Measurements from ENCODE around the gene MED16. TPM values are rescaled to one million over a fixed set of nuclear protein-coding genes. Genes with fewer than 3 reads are reported as not detected.
"Not testable (repeated sequence)": the region's sequence is repeated elsewhere in the genome, so short reads cannot be mapped to it uniquely, and the experiment has no call there.

MED16 gene
- total RNA-seq, 1 experiment from 2014 or later, result 25.9 TPM

- DNase-seq (ENCODE audit: low read depth), result no peak
Observed at GRCh38 chr19:911197-912033, 18.4 kb upstream of the MED16 start.

DNA sequence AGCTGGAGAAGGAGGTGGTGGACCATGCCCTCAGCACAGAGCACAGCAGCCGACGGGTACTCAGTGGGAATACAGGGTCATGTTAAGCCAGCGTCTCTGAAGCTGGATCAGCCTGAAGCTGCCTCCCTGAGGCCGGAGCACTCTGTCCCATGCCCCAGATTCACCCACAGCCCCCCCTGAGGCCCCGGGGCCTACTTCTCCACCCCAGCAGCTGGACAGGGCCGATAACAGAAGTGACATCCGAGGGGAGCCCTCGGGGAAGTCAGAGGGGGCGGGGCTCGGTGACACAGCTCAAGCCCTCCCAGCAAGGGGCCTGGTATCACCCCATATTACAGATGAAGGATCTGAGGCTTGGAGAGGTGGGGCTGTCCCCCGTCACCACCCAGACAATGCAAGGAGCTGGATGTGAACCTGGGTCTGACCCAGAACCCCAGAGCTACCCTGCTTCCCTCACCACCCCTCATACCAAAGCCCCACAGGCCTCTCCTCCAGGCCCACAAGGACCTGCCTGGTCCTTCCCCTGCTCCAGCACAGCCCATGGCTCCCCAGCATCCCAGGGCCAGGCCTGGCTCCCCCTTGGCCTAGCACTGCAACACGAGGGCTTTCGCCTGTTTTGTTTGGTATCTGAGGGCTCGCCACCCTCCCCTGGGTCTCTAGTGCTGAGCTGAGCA is 14.3 kb upstream of the MED16 start:
- DNase-seq (ENCODE audit: low read depth), result no peak

DNA sequence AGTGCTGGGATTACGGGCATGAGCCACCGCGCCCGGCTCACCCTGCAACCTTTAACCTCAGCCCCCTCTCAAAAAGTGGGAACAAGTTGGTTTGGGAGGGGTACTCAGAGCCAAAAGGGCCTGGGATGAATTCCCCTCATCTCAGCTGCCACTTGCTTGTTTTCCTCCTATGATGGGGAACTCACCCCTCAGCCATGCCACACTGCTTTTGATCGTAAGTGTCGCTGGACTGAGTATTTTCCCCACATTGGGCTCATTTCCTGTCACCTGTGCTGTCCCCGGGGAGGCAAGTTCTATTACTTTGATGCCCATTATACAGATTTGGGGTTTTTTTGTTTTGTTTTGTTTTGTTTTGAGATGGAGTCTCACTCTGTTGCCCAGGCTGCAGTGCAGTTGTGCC is 13.5 kb upstream of the MED16 start:
- no peak for DNase-seq (ENCODE audit: low read depth)

DNA sequence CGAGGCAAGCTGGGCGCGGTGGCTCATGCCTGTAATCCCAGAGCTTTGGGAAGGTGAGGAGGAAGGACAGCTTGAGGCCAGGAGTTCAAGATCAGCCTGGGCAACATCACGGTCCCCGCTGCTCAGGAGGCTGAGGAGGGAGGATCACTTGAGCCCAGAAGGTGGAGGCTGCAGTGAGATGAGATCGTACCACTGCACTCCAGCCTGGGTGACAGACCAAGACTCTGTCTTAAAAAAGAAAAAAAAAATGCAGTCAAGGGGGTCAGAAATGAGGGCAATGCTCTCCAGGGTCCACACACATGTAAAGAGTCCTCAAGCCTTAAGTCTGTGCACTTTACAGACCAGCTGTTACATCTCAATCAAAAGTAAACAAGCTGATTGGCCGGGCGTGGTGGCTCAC is 11.6 kb upstream of the MED16 start:
- no peak for DNase-seq (ENCODE audit: low read depth)

- no peak for DNase-seq (ENCODE audit: low read depth)
Observed at GRCh38 chr19:903266-903797, 10.3 kb upstream of the MED16 start.

- no peak for DNase-seq (ENCODE audit: low read depth)
Observed at GRCh38 chr19:902446-903226, 9.6 kb upstream of the MED16 start.

DNA sequence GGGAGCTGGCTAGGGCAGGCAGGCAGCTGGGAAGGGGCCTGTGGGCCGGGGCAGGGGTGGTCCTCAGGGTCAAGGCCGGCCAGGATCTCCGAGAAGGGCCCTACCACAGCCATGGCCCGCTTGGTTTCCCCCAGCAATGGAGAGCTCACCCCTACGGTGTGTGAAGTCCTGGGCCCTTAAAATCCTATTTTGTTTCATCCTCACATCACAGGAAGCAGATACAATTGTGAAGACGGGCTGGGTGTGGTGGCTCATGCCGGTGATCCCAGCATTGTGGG is 9.0 kb upstream of the MED16 start:
- DNase-seq (ENCODE audit: low read depth), result no peak

- no peak for DNase-seq (ENCODE audit: low read depth)
Observed at GRCh38 chr19:901216-902092, 8.5 kb upstream of the MED16 start.

DNA sequence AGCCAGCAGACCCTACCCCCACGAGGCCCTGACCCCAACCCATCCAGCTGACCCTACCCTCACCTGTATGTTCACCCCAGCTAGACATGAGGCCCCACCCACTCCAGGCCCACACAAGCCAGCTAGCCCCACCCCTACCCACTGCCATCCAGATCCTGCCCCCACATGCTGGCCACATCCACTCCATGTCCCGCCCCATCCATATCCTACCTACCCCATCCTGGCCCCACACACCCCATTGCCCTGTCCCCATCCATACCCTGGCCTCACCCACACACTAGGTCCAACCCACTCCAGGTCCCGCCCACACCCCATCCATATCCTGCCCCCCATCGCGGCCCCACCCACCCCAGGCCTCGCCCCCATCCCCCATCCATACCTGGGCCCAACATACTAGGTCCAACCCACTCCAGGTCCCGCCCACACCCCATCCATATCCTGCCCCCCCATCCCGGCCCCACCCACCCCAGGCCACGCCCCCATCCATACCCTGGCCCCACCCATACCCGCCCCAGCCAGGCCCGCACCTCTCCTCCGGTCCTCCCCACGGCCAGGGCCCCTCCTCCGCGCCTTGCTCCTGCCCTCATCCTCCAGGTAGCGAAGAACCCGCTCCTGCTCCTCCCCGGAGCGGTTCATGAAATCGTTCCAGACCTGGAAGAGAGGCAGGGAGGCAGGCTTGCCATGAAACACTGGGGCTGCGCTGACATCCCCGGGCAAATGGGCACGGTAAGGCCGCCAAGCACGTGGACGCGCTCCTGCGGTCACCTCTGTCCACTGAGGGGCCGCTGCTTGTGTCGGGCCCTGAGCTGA is 7.5 kb upstream of the MED16 start:
- no peak for DNase-seq (ENCODE audit: low read depth)

GRCh38 chr19:900043-900301 is 7.0 kb upstream of the MED16 start:
- DNase-seq (ENCODE audit: low read depth), result no peak

GRCh38 chr19:899336-900042 is 6.5 kb upstream of the MED16 start:
- no peak for DNase-seq (ENCODE audit: low read depth)

- no peak for DNase-seq (ENCODE audit: low read depth)
Observed at GRCh38 chr19:898663-899062, 5.7 kb upstream of the MED16 start.

- DNase-seq (ENCODE audit: low read depth), result no peak
Observed at GRCh38 chr19:897442-898039, 4.6 kb upstream of the MED16 start.

DNA sequence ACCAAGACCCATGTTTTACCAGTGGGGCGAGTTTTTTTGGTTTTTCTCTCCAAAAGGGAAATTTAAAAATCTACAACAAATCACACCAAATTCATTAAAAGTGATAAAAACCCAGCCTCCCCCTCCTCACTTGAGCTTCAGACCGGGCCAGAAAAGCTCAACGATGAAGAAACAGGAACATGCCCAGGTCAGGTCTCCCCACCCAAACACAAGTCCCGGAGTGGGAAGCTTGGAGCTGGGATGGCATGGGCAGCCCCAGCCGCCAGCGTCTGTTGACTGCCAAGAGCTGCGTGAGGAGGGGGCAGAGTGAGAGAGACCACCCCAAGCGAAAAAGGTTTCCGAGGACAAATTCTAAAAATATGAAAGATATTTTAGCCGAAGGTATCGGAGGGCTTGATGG is 4.0 kb upstream of the MED16 start:
- DNase-seq (ENCODE audit: low read depth), result no peak

GRCh38 chr19:896434-896833 is 3.4 kb upstream of the MED16 start:
- DNase-seq (ENCODE audit: low read depth), result no peak

DNA sequence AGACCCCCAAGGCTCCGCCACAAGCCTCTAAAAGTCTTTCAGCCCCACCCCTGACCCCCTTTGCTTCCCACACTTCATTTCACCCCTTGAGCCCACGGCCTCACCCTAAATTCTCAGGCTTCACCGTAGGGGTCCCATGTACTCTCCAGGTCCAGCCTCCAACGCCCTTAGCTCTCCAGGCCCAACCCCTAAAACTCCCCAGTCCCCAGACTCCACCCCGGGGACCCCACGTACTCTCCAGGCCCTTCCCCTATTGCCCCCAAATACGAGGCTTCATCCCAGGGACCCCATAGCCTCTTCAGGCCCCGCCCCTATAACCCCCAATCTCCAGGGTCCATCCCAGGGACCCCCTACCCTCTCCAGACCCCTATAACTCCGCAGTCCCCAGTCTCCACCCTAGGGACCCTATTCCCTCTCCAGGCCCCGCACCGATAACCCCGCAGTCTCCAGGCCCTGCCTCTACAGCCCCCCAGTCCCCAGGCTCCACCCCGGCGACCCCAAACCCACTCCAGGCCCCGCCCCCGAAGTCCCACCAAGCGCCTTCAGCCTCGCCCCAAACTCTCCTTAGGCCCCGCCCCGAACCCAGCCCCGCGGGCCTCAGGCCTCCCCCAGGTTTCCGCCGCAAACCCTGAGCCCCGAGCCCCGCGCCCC is 619 bp downstream of the MED16 start:
- no peak for DNase-seq (ENCODE audit: low read depth)

GRCh38 chr19:891421-892200 is 1.4 kb downstream of the MED16 start:
- not testable (repeated sequence) for DNase-seq (ENCODE audit: low read depth)

DNA sequence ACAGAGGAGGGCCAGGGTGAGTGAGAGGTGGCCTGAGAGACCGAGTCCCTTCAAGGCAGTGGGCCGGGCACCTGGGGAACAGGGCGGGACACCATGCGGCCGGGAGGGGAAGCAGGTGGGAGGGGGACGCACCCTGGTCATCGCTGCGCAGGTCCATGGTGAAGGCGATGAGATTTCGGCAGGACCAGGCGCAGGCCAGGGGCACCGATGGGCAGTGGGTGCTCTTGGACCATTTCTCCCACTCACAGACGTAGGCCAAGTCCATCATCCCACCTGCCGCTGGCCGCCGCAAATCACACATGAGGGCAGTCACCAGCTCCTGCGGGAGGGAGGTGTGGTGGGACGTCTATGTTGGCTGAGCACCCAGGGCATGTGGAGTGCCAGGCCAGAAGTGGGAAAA is 2.2 kb downstream of the MED16 start:
- DNase-seq (ENCODE audit: low read depth), result no peak
